22Rv1 (cell line): Measurements from ENCODE around the gene SLC46A3.

Source experiments
- H3K27ac ChIP-seq: fragments of 450-650 bp; 2 replicates; pipeline ENCODE4 v1.5.1; 2017
- ZFX ChIP-seq: fragments of 450-650 bp; IDR thresholded peaks from 2 replicates; pipeline ENCODE4 v1.6.1; 2017; ENCODE audit warnings: antibody characterized with exemption, borderline replicate concordance
- TF ChIP-seq, protein P1 (sequence below): fragments of 450-650 bp; IDR thresholded peaks from 2 replicates; pipeline ENCODE4 v1.5.1; 2017; ENCODE audit warnings: mild to moderate bottlenecking

The SLC46A3 gene

DNA sequence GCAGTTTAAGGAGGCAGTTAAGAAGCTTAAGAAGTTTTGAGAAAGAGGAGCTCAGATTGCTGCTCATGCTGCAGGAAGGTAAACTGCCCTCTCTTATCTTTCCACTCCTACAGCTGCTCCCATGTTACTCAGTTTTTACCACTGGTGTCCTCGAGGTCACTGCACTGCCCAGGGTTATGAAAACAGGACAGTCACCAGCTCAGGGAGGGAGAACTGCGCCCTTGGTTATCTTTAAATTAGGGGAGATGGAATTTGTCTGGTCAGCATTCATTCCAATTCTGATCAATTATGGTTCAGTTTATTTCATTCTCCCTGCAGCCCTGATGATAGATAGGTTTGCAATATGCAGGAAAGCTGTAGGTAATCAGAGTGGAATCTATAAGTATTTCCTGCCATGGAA, 10.8 kb upstream of the SLC46A3 start:
- no peak for TF ChIP-seq ZFX
- TF ChIP-seq, protein P1, sequence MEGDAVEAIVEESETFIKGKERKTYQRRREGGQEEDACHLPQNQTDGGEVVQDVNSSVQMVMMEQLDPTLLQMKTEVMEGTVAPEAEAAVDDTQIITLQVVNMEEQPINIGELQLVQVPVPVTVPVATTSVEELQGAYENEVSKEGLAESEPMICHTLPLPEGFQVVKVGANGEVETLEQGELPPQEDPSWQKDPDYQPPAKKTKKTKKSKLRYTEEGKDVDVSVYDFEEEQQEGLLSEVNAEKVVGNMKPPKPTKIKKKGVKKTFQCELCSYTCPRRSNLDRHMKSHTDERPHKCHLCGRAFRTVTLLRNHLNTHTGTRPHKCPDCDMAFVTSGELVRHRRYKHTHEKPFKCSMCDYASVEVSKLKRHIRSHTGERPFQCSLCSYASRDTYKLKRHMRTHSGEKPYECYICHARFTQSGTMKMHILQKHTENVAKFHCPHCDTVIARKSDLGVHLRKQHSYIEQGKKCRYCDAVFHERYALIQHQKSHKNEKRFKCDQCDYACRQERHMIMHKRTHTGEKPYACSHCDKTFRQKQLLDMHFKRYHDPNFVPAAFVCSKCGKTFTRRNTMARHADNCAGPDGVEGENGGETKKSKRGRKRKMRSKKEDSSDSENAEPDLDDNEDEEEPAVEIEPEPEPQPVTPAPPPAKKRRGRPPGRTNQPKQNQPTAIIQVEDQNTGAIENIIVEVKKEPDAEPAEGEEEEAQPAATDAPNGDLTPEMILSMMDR, result no peak
- no peak overlapping the region for H3K27ac ChIP-seq

DNA sequence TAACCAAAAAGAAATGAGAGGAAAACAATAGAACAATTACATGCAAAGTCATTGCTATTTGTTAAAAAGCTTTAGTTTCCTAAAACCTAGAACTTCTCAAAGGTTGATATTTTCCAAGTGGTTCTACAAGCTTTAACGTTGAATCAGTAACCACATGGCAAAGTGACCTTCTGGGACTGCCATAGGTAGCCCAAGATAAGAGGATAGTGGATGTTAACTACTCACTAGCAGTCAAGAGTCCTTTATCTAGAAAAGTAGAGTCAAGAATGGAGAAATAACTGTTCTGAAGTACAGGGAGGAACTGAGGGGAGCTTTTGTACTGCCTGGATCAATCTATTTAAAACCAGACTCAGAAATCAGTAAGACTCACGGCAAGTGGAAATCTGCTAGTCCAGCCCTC, 9.9 kb upstream of the SLC46A3 start:
- no peak for TF ChIP-seq ZFX
- TF ChIP-seq, protein P1, result no peak
- H3K27ac ChIP-seq, result no peak overlapping the region

GRCh38 chr13:28725046-28725610, 6.4 kb upstream of the SLC46A3 start:
- TF ChIP-seq, protein P1, result no peak
- TF ChIP-seq ZFX, result no peak
- no peak overlapping the region for H3K27ac ChIP-seq

GRCh38 chr13:28723806-28724205, 5.0 kb upstream of the SLC46A3 start:
- H3K27ac ChIP-seq, result no peak overlapping the region
- TF ChIP-seq ZFX, result no peak
- TF ChIP-seq, protein P1, result no peak

DNA sequence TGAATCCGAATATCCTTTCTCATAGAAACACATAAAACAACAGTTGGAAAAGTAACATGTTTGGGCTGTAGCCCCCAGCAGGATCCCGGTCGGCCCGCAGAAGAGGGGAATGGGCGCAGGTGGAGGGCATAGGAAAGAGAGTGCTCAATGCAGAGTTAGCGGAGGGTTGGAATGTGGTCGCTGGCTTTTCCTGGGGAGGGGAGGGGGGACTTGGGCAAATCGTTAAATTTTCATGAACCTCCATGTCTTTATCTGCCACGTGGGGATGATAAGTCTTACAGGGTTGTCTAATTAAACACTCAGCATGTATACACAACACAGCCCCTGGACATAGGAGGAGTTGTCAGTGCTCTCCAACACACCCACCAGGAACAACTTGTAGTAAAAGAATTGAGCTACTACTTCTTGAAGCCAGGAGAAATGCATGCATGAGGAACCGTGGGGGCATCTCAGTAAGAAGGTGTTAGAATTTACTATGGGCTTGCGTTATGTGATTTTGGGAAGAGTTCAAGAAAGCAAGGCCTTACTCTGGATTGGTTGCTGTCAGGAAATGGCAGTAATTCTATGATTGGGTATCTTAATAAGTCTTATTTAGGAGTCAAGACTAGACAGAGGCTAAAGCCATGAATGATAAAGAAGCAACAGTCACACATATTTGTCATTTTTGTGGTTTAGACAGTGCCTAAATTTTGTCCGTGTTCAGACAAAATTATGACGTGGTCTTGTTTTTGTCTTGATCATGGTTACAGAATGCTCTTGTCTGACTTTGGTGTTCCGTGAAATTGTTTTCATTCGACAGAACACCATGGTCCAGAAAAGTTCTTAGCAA, 671 bp upstream of the SLC46A3 start:
- TF ChIP-seq, protein P1, result no peak
- TF ChIP-seq ZFX, result no peak
- H3K27ac ChIP-seq, result no peak overlapping the region

- no peak overlapping the region for H3K27ac ChIP-seq
- TF ChIP-seq, protein P1, result no peak
- TF ChIP-seq ZFX, result no peak
Measured at GRCh38 chr13:28718196-28718542, 601 bp downstream of the SLC46A3 start.

GRCh38 chr13:28717170-28717569, 1.6 kb downstream of the SLC46A3 start:
- no peak overlapping the region for H3K27ac ChIP-seq
- TF ChIP-seq ZFX, result no peak
- TF ChIP-seq, protein P1, result no peak
